Upper lobe of left lung (tissue), 6 donors: ENCODE results near the gene PTPRN2. TPM values are rescaled to one million over a fixed set of nuclear protein-coding genes. Genes with fewer than 3 reads are reported as not detected.
A peak's percentile ranks its signal among the peaks of the same experiment; 100 is the strongest.

Source experiments
- ATAC-seq, 2 donors: fragments of 200-7000 bp; cut with Tn5 transposase; one replicate each; pipeline ENCODE4 v1.9.1; 2022; ENCODE audit warnings: mild to moderate bottlenecking in 2 of 2, moderate library complexity in 2 of 2; ENCODE audit not compliant: low FRiP score in 2 of 2
- DNase-seq, 2 donors: peaks; one replicate each; pipeline ENCODE4 v3.0.0-alpha.2; 2019 to 2020
- H3K27ac ChIP-seq, 4 donors: fragments of 200-600 bp; sonication (generic); one replicate each; pipeline ENCODE4 v1.5.1; 2016 to 2019
- H3K27me3 ChIP-seq, 4 donors: fragments of 200-600 bp; sonication (generic); one replicate each; pipeline ENCODE4 v1.5.1; 2017 to 2019
- H3K36me3 ChIP-seq, 4 donors: fragments of 200-600 bp; sonication (generic); one replicate each; pipeline ENCODE4 v1.5.1; 2016 to 2019
- H3K4me1 ChIP-seq, 4 donors: fragments of 200-600 bp; sonication (generic); one replicate each; pipeline ENCODE4 v1.5.1; 2018 to 2019
- H3K4me3 ChIP-seq, 4 donors: fragments of 200-600 bp; sonication (generic); one replicate each; pipeline ENCODE4 v1.5.1; 2017 to 2019; ENCODE audit warnings: mild to moderate bottlenecking in 2 of 4, moderate library complexity in 1 of 4
- H3K9me3 ChIP-seq, 4 donors: fragments of 200-600 bp; sonication (generic); one replicate each; pipeline ENCODE4 v1.5.1; 2018 to 2019
- CTCF ChIP-seq, 6 experiments: fragments of 450-650 bp in 4 of 6; fragments of 200-600 bp in 2 of 6; sonication (generic) in 2 of 6; IDR thresholded peaks; one replicate each; pipeline ENCODE4 v1.5.1; 2016 to 2019; ENCODE audit warnings: antibody characterized with exemption in 6 of 6
- EP300 ChIP-seq, 4 donors: sonication (generic); formaldehyde crosslinking; IDR thresholded peaks; one replicate each; pipeline ENCODE4 v1.5.1; 2017; ENCODE audit warnings: antibody characterized with exemption in 4 of 4, control low read depth in 2 of 4
- POLR2A ChIP-seq, 4 donors: fragments of 450-650 bp; IDR thresholded peaks; one replicate each; pipeline ENCODE4 v1.5.1; 2016 to 2017; ENCODE audit warnings: antibody characterized with exemption in 4 of 4, mild to moderate bottlenecking in 2 of 4
- POLR2AphosphoS5 ChIP-seq, 2 donors: sonication (generic); formaldehyde crosslinking; IDR thresholded peaks; one replicate each; pipeline ENCODE4 v1.5.1; 2017; ENCODE audit warnings: antibody characterized with exemption in 2 of 2
- WGBS, 2 donors: methylation state at CpG; one replicate each; pipeline ENCODE4 v1.1.5; 2017 to 2018; 5-methylcytosine and 5-hydroxymethylcytosine counted together
- total RNA-seq, 6 donors: library from RNA; depleted of rRNA in 4 of 6; stranded (reverse); fragments of >200 nt in 4 of 6; gene quantifications; one replicate each; pipeline versions ENCODE4 v1.1.0 to v1.2.1, GENCODE V29; 2016 to 2021
- donor health status: DM: no; HTN: no; CAD: no; lungs with moderate emphysema.
- donor health status: DM: no; HTN: yes; CAD: no; lungs with severe emphysema.

The PTPRN2 gene
- total RNA-seq, 6 donors from 2014 or later = 3.3 to 7.9 (median 5.2) TPM

- Histone ChIP-seq H3K9me3 (no peaks in the 10 kb centered on the region), H3K27ac (no peak overlapping the region), H3K27me3 (no peaks in the 10 kb centered on the region), H3K4me3 (no peak overlapping the region), H3K36me3 (no peaks in the 10 kb centered on the region), H3K4me1 (no peaks in the 10 kb centered on the region)
- TF ChIP-seq POLR2AphosphoS5 (IDR thresholded peaks at IDR 0.05) (no peak), EP300 (IDR thresholded peaks at IDR 0.05) (no peak), CTCF (IDR thresholded peaks at IDR 0.05) (no peak), POLR2A (IDR thresholded peaks at IDR 0.05) (no peak)
- DNase-seq (no peak), ATAC-seq (peak; percentile 13 to 19)
- 79 to 83% methylated on average over 23 to 27 of the region's 27 CpGs for WGBS, 2 donors
Measured at GRCh38 chr7:157865351-157866165, 722.1 kb downstream of the PTPRN2 start.

- TF ChIP-seq EP300 (IDR thresholded peaks at IDR 0.05) (no peak), POLR2A (IDR thresholded peaks at IDR 0.05) (no peak), POLR2AphosphoS5 (IDR thresholded peaks at IDR 0.05) (no peak), CTCF (IDR thresholded peaks at IDR 0.05) (no peak)
- DNase-seq (no peak), ATAC-seq (peak in 1 of 2 donors; percentile 38)
- no peak overlapping the region for H3K27ac ChIP-seq
- H3K4me3 ChIP-seq = no peak overlapping the region
- no peaks in the 10 kb centered on the region for H3K36me3 ChIP-seq
- no peaks in the 10 kb centered on the region for H3K27me3 ChIP-seq
- WGBS, 2 donors = 90 to 94% methylated on average over 2 to 11 of the region's 12 CpGs
- H3K9me3 ChIP-seq = no peaks in the 10 kb centered on the region
- H3K4me1 ChIP-seq = no peaks in the 10 kb centered on the region
Measured at GRCh38 chr7:157864911-157865310, 722.7 kb downstream of the PTPRN2 start.

- ATAC-seq = no peak
- Histone ChIP-seq H3K9me3 (no peaks in the 10 kb centered on the region), H3K27me3 (no peaks in the 10 kb centered on the region), H3K4me1 (no peaks in the 10 kb centered on the region), H3K4me3 (no peak overlapping the region), H3K27ac (no peak overlapping the region), H3K36me3 (no peaks in the 10 kb centered on the region)
- WGBS, 2 donors = 86 to 90% methylated on average over 4 to 31 of the region's 31 CpGs
- TF ChIP-seq EP300 (IDR thresholded peaks at IDR 0.05) (no peak), CTCF (IDR thresholded peaks at IDR 0.05) (no peak), POLR2AphosphoS5 (IDR thresholded peaks at IDR 0.05) (no peak), POLR2A (IDR thresholded peaks at IDR 0.05) (no peak)
- DNase-seq = no peak
Measured at GRCh38 chr7:157863906-157864810, 723.5 kb downstream of the PTPRN2 start.

GRCh38 chr7:157863176-157863575, 724.4 kb downstream of the PTPRN2 start:
- no peak for ATAC-seq
- TF ChIP-seq POLR2AphosphoS5 (IDR thresholded peaks at IDR 0.05) = no peak
- no peak for TF ChIP-seq POLR2A (IDR thresholded peaks at IDR 0.05)
- no peak for TF ChIP-seq EP300 (IDR thresholded peaks at IDR 0.05)
- no peak for TF ChIP-seq CTCF (IDR thresholded peaks at IDR 0.05)
- H3K27ac ChIP-seq = no peak overlapping the region
- H3K9me3 ChIP-seq = no peaks in the 10 kb centered on the region
- no peak for DNase-seq
- 72 to 82% methylated on average over 8 to 12 of the region's 12 CpGs for WGBS, 2 donors
- no peaks in the 10 kb centered on the region for H3K27me3 ChIP-seq
- H3K4me3 ChIP-seq = no peak overlapping the region
- no peaks in the 10 kb centered on the region for H3K4me1 ChIP-seq
- no peaks in the 10 kb centered on the region for H3K36me3 ChIP-seq
